ENCODE results near the gene MAGI2. TPM values are rescaled to one million over a fixed set of nuclear protein-coding genes. Genes with fewer than 3 reads are reported as not detected.

The MAGI2 gene
- total and polyA plus RNA-seq, 2 of the 13 experiments (the other 11 are each of a cell fraction or from before 2014, with no cell fraction given) = 1.5 to 3.8 TPM

DNA sequence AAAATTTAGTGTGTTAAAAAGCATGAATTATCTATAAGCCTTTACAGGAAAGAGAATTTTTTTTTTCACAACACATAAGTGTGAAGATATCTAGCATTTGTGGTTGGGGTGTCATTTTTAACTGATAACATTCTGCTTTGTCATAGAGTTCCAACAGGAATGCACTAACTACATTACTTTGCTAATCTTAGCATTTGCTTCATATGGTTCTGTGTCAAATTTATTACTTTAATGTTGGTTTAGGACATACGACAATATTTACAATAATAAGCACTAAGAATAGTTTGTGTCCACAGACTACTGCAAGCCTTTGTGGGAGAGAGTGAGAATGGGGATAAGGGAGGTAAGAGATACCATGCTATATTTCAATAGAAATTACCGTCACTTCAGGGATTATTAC lies 40.6 kb upstream of the MAGI2 start:
- ATAC-seq (no peak), FAIRE-seq (no peak), DNase-seq (ENCODE audit: low spot score) (no peak)
- ChIA-PET CTCF (ENCODE audit: low intra/inter-chr PET ratio, low total read pairs) (no interaction called here), POLR2A (no interaction called here)
- H2AFZ ChIP-seq (ENCODE audit: low read length) = no peak overlapping the region
- no TSS peak for BruUV-seq (replicated peaks)
- no peaks in the 10 kb centered on the region for H3K36me3 ChIP-seq (replicated peaks in 1 of 2; ENCODE audit: control insufficient read depth in 1 of 2, insufficient read depth in 2 of 2, low read length in 2 of 2)
- 72% methylated on average over 2 of the region's 2 CpGs for WGBS (ENCODE audit: low lambda C conversion rate)
- H3K27ac ChIP-seq (ENCODE audit: extremely low read length, insufficient read depth, low read length) = no peak overlapping the region
- H3K79me2 ChIP-seq (ENCODE audit: insufficient read depth, low read length) = no peaks in the 10 kb centered on the region
- H3K4me1 ChIP-seq (ENCODE audit: insufficient read depth, low read length) = peaks cover 4% of the 10 kb centered on the region; the same call in 1 of the 2 replicates
- H4K20me1 ChIP-seq (ENCODE audit: insufficient read depth, low read length) = no peaks in the 10 kb centered on the region
- intact Hi-C loops (cut with micrococcal nuclease; ENCODE audit: unreplicated experiment) (no loop called here), in situ Hi-C loops (cut with HindIII; ENCODE audit: extremely low pct_ligation_motif_present, low pct_unique_long_range_greater_than_20kb) (no loop called here)
- no peaks in the 10 kb centered on the region for H3K27me3 ChIP-seq (ENCODE audit: control insufficient read depth in 1 of 2, insufficient read depth in 2 of 2, low read length in 2 of 2)
- H3K9me3 ChIP-seq (ENCODE audit: low read length) = no peaks in the 10 kb centered on the region
- no peak overlapping the region for H3K4me2 ChIP-seq (ENCODE audit: low read depth, low read length)
- TF ChIP-seq TBX3 (IDR thresholded peaks at IDR 0.05; ENCODE audit: borderline replicate concordance) = no peak
- TF ChIP-seq ZNF563 (CRISPR knock-in tag; IDR thresholded peaks at IDR 0.05) = no peak
- TF ChIP-seq ZBED4 (CRISPR knock-in tag; IDR thresholded peaks at IDR 0.05; ENCODE audit: borderline replicate concordance) = no peak
- TF ChIP-seq NFE2L2 (IDR thresholded peaks at IDR 0.05; ENCODE audit: low read length) = no peak
- no peak for TF ChIP-seq KAT8 (CRISPR knock-in tag; IDR thresholded peaks at IDR 0.05)
- TF ChIP-seq KDM5A (IDR thresholded peaks at IDR 0.05; ENCODE audit: borderline replicate concordance, low read length) = no peak
- TF ChIP-seq EHMT2 (IDR thresholded peaks at IDR 0.05; ENCODE audit: borderline replicate concordance, low read depth, low read length) = no peak
- TF ChIP-seq NR3C1 (CRISPR knock-in tag; IDR thresholded peaks at IDR 0.05) = no peak
- no peak for TF ChIP-seq ZNF343 (CRISPR knock-in tag; IDR thresholded peaks at IDR 0.05)
- no peak for TF ChIP-seq MAFK (conservative IDR thresholded peaks at IDR 0.05 in 1 of 2, IDR thresholded peaks at IDR 0.05 in 1 of 2; ENCODE audit: low read length in 2 of 2)
- no peak for TF ChIP-seq JARID2 (CRISPR knock-in tag; IDR thresholded peaks at IDR 0.05; ENCODE audit: insufficient replicate concordance)
- H3K9ac ChIP-seq (ENCODE audit: insufficient read depth, low read depth, low read length) = no peak overlapping the region
- H3K4me3 ChIP-seq (replicated peaks in 1 of 3; ENCODE audit: insufficient read depth in 1 of 3, low read depth in 2 of 3, low read length in 3 of 3) = no peak overlapping the region
